T-helper 2 cell (primary cell): ENCODE results near the gene ZKSCAN1.
"Not testable (repeated sequence)": the region's sequence is repeated elsewhere in the genome, so short reads cannot be mapped to it uniquely, and the experiment has no call there.

Experiments
- DNase-seq, 5 experiments: peaks; one replicate each; pipeline versions ENCODE4 v3.0.0 to v3.0.0-alpha.2; 2012 to 2022

ZKSCAN1 gene

DNA sequence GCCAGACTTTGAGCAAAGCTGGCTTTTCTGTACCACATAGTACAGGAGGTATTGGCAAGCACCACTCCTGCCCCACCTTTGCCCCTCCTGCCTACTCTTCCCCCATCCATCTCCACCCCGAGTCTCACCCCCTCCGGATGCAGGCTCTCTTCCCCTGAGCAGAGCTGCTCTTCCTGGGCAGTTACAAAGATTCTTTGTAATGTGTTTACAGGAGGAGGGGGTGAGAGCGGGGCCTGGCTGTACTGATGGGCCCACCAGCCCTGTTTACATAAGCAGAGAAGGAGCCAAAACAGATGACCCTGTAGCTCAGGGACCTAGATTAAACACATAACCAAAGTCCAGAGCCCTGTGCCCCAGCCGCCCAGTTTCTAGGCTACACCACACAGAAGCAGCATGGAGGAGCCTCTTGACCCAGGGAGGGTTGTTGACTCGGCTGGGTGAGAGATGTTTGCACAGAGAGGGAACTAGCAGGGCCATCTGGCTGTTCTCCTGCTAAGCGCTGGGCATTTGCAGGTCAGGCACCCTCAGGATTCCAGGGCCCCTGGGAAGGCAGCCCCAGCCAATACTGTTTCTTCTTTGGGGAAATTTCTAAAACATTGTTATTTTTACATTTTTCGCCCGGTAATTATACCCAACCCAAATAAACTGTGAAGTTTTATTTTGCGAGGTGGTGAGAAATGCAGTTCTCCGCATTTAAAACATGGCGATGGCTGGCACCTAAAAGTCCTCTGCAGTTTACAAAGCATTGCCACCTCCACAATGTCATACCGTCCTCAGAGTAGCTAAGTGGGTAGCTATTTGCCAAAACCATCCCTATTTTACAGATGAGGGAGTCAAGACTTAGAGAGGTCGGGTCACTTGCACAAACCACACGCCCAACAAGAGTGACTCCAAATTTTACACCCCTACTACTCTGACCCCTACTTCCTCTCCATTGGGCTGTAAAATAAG lies 11.4 kb upstream of the ZKSCAN1 start:
- DNase-seq = no peak

DNA sequence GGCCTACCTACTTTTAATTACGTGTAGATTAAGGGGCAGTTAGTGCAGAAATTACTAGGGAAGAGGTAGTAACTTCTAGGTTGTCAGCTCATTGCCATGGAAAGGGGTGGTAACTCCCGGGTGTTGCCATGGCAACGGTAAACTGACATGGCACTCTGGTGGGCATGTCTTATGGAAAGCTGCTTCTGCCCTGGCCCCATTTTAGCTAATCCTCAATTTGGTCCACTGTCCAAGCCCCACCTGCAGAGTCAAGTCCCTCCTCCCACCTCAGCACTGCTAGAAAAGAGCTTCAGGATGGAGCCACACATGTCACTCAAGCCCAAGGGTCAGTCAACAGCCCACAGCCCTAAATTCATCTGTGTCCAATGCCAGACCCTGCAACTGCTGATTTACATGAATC lies 7.5 kb upstream of the ZKSCAN1 start:
- no peak for DNase-seq

DNA sequence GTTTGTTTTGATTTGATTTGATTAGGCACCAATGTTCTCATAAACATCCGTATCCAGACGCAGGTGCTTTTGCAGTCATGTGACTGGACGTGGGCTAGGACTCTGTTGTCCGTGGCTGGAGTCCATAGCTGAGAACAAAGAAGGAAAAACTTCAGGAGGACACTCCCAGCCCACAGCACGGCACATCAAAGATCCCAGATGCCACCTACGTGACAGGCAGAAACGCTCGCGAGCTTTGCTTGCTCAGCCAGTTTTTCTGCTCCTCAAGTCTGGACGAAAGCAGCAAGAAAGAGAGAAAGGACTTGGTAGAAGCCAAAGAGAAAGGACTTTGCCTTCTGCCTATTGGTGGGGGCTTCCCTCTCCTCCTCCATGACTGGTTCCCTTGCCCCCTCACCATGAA lies 6.9 kb upstream of the ZKSCAN1 start:
- DNase-seq = no peak

DNA sequence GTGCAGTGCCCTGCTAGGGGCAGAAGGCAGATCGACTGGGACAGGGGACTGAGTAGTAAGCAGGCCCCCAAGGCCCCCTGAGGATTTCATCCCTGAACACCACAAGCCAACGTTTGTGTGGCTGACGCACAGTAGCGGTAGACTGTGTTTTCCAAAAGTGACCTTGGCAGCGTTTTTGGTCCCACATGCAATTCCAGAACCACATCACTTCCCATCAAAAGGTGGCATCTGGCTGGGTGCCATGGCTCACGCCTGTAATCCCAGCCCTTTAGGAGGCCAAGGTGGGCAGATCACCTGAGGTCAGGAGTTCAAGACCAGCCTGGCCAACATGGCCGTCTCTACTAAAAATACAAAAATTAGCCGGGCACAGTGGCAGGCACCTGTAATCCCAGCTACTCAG lies 5.4 kb upstream of the ZKSCAN1 start:
- DNase-seq = not testable (repeated sequence)

DNA sequence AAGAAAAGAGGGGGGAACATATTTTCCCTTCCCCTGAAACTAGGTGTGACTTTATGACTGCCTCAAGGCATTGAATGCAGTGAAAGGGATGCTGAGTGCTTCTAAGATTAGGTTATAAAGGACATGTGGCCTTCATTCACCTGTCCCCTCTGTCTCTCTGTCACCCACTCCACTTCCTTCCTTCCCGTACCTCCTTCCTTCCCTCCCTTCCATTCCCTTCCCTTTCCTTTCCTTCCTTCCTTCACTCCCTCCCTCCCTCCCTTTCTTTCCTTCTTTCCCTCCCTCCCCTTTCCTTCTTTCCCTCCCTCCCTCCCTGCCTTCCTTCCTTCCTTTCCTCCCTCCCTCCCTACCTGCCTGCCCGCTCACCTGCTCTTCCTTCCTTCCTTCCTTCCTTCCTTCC lies 4.5 kb upstream of the ZKSCAN1 start:
- no peak for DNase-seq

DNA sequence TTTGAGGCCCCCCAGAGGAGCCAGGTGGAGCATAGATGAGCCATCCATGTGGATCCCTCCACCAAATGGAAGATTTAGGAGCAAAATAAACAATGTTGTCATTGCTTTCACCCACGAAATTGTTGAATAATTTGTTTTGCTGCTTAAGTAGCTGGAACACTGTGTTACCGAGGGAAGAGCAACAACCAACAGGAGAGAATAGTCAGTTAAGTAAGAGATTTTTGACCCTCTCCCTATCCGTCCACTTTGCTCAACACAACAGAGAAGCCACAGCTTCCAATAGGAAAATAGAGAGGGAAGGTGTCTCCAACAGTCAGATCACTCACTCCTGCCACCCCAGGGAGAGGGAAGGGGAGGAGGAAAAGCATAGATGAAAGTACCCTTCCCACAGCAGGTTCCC lies 3.9 kb upstream of the ZKSCAN1 start:
- no peak for DNase-seq

DNA sequence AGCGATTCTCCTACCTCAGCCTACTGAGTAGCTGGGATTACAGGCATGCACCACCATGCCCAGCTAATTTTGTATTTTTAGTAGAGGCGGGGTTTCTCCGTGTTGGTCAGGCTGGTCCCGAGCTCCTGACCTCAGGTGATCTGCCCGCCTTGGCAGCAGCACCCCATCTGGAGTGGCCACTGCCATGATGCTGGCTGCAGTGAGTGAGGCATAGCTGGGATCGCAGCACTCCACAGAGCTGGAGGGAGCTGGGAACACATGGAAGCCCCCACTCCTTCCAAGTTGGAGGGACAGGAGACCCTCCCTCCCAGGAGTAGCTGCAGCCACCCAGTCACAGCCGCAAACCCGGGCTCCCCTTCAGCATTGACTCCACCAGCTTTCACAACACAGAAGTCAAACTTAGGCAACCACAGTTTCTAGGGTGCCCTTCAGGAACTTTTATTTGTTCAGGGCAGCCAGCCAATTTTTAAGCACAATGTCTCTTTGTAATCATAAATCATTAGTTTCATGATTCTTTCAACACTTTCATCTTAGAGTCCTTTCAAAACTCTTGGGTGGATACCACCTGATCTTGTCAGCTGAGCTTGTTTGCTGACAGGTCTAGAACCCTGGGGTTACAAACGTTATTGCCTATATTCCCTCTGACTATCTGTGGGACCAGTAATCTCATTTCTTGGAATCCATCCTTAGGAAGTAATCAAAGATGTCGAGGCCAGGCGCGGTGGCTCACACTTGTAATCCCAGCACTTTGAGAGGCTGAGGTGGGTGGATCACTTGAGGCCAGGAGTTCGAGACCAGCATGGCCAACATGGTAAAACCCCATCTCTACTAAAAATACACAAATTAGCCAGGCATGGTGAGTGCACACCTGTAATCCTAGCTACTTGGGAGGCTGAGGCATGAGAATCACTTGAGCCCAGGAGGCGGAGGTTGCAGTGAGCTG lies 2.7 kb upstream of the ZKSCAN1 start:
- DNase-seq = not testable (repeated sequence)

DNA sequence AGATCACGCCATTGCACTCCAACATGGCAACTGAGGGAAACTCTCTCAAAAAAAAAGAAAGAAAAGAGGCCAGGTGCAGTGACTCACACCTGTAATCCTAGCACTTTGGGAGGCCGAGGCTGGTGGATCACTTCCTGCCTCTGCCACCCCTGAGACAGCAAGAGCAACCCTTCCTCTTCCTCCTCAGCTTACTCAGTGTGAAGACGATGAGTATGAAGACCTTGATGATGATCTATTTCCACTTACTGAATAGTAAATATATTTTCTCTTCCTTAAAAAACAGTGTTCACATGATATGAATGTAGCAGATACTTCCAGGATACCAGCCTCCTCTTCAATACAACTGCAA lies 2.1 kb upstream of the ZKSCAN1 start:
- DNase-seq = no peak

DNA sequence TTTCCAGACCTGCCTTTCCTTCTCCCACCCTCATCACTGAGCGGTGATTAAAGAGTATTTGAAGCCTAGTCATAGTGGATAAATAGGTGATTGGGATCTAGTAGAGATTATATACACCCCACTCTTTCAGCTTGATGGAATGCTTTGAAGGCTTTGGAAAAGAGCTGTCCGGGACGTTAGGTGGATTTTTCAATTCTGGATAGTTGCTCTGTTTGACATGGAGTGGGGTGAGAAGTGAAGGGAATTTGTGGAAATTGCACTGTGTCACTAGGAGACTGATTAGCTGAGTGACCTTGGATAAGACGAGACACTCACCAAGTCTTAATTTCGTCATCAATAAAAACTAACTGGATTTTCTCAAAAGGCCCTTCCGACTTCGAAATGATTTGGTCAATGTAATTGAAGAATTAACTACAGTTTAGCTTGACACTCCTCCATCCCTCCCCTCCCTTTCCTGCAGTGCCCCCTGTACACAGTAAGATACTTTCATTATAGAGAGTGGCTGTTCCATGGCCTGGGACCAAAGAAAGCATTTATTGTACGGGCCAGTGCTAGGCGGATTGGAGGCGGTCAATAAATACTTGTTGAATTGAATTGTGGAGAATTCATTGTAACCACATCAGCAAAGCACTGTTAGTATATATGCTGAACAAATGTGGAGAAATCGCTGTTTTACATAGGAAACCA lies 962 bp downstream of the ZKSCAN1 start:
- no peak for DNase-seq

DNA sequence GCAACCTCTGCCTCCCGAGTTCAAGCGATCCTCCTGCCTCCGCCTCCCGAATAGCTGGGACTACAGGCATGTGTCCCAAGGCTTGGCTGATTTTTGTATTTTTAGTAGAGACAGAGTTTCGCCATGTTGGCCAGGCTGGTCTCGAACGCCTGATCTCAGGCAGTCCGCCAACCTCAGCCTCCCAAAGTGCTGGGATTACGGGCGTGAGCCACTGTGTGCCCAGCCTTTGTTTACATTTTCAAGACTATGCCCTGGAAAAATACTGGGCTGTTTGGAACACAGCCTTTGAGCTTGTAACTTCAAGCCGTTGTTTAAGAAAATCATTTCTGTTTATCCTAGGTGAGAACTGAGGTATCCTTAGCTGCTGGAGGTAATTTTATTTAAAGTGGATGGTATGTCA lies 1.9 kb downstream of the ZKSCAN1 start:
- DNase-seq = no peak

DNA sequence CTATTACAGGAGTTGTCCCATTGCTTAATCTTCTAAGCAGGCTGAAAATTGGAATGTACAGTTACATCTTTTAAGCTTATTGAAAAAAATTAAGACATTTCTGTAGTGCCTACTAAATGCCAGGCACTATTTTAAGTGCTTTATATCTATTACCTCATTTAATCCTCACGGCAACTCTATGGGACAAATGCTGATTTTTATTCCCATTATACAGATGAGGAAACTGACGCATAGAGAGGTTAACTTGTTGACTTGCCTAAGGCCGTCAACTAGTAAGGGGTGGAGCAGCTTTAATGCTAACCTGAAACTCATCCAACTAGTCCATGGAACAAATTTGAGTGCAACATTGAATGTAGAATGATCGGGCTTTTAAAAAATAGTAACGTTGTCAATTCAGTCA lies 2.5 kb downstream of the ZKSCAN1 start:
- no peak for DNase-seq

DNA sequence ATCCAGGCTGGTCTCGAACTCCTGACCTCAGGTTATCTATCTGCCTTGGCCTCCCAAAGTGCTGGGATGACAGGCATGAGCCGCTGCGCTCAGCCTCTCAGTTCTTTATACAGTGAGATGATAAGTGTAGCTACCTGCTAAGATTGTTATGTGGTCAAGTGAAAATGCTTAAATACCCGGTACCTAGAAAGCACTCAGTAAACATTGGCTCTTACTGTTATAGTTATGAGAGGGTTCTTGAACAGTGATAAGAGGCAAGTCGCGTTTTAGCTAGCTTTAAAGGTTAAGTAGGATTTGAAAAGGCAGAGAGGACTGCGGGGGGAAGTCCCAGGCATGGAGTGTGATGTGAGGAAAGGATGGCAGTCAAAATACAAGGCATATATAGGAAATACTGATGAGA lies 4.5 kb downstream of the ZKSCAN1 start:
- DNase-seq = no peak

DNA sequence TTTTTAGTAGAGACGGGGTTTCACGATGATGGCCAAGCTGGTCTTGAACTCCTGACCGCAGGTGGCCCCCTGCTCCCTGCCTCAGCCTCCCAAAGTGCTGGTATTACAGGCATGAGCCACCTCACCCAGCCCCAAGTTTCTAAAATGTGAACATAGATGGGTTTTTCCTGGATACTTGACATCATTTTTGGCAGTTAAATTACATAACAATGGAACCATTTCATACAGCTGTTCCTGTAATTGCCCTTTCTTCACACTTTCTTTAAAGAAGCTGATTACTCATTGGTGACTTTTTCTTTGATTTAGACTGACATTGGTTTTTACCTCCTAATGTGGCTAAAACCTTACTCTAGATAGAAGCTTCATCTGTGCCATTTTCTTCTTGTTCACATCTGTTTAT lies 5.9 kb downstream of the ZKSCAN1 start:
- DNase-seq = no peak

DNA sequence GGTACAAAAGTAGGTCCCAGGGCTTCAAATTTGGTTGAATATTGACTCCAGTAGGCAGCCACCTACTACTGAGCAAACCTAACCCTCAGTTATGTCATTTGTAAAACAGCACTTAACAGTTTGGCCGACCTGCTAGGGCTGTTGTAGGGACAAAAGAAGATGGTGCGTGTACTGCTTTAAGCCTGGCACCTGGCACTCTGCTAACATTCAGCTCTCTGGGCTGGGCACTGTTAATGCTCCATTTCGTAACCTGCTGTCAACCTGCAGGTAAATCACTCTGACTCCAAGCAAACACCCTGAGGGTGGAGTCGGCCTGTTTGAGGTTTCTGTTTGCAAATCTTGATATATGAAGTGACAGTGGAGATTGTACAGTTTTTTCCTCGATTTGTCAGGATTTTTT lies 7.2 kb downstream of the ZKSCAN1 start:
- no peak for DNase-seq

DNA sequence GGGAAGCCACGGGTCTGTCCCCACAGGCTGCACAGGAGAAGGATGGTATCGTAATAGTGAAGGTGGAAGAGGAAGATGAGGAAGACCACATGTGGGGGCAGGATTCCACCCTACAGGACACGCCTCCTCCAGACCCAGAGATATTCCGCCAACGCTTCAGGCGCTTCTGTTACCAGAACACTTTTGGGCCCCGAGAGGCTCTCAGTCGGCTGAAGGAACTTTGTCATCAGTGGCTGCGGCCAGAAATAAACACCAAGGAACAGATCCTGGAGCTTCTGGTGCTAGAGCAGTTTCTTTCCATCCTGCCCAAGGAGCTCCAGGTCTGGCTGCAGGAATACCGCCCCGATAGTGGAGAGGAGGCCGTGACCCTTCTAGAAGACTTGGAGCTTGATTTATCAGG lies 8.1 kb downstream of the ZKSCAN1 start:
- no peak for DNase-seq

DNA sequence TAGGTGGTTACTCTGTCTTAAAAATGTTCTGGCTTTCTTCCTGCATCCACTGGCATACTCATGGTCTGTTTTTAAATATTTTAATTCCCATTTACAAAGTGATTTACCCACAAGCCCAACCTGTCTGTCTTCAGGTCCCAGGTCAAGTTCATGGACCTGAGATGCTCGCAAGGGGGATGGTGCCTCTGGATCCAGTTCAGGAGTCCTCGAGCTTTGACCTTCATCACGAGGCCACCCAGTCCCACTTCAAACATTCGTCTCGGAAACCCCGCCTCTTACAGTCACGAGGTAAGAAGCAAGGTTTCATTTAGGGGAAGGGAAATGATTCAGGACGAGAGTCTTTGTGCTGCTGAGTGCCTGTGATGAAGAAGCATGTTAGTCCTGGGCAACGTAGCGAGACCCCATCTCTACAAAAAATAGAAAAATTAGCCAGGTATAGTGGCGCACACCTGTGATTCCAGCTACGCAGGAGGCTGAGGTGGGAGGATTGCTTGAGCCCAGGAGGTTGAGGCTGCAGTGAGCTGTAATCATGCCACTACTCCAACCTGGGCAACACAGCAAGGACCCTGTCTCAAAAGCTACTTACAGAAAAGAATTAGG lies 8.7 kb downstream of the ZKSCAN1 start:
- DNase-seq = no peak

DNA sequence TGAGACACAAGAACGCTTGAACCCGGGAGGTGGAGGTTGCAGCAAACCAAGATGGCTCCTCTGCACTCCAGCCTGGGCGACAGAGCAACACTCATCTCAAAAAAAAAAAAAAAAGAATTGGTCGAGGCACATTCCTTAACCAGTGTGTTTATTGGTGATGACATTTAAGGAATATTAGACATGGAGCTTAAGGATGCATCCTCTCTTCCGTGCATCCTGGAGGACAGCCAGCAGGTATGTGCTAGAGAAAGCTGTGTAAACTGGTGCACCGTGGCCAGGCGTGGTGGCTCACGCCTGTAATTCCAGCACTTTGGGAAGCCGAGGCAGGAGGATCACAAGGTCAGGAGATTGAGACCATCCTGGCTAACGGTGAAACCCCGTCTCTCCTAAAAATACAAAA lies 11.8 kb downstream of the ZKSCAN1 start:
- no peak for DNase-seq

DNA sequence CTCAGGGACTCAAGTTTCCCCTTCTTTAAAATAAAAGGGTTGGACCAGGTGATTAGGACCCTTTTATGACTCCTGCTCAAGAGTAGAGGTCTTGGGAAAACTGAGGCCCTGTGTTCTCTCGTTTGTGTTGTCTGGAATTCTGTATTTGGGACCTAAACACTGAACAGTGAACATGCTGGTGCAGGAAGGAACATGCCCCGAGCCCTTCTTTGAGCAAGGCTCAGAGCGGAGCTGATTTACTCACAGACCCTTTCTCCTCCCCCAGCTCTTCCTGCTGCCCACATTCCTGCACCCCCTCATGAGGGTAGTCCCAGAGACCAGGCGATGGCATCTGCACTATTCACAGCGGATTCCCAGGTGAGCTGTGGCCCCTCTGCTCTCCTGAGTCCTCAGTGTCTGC lies 14.2 kb downstream of the ZKSCAN1 start:
- no peak for DNase-seq

DNA sequence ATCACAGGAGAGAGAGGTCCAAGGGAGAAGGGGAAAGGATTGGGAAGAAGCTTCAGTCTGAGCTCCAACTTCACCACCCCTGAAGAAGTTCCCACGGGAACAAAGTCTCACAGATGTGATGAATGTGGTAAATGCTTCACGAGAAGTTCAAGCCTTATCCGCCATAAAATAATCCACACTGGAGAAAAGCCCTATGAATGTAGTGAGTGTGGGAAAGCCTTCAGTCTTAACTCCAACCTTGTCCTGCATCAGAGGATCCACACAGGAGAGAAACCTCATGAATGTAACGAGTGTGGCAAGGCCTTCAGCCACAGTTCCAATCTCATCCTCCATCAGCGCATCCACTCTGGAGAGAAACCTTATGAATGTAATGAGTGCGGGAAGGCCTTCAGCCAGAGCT lies 18.1 kb downstream of the ZKSCAN1 start:
- DNase-seq = no peak

DNA sequence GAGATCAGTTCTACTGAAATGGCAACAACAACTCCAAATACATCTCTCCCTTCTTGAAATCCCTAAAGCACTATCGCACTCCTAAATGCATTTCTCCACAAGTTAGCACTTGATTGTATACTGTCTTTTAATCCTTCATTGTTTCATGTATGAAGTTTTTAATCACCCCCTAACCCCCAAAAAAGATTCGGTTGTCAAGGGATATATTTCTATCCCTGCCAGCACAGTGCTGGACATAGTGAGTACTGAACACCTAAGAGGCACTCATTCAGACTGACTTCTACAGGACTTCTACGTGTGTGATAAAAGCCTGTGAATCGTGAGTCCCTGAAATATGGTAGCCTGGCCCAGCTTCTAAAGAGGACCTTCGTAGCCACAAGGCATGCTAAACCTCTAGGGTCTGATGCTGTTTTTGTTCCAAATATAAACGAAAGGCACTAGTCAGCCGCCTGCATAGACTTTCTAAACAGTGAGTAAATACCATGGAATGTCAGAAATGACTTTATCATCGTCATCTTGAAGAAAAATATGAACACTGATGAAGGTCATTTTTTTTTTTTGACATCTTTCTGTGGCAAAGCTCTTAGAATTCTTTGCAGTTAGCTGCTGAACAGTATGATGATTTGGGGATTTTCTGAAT lies 19.6 kb downstream of the ZKSCAN1 start:
- no peak for DNase-seq

DNA sequence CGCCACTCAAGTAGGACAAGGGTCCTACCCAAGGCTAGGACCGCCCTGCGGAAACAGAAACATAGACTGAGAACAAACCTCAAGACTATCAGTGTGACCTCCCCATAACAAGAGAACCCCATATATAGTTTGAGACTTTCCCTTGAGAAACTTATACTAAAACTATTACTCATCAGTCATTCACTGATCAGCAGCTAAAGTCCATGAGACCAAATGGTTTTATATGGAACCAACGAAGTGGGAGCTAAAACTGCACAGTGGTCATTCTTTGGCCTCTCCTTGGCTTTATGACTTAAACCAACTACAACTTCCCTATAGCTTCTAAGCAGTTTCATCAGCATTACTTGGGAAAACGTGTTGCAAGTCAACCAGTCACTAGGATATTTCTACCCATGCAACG lies 20.5 kb downstream of the ZKSCAN1 start:
- no peak for DNase-seq

DNA sequence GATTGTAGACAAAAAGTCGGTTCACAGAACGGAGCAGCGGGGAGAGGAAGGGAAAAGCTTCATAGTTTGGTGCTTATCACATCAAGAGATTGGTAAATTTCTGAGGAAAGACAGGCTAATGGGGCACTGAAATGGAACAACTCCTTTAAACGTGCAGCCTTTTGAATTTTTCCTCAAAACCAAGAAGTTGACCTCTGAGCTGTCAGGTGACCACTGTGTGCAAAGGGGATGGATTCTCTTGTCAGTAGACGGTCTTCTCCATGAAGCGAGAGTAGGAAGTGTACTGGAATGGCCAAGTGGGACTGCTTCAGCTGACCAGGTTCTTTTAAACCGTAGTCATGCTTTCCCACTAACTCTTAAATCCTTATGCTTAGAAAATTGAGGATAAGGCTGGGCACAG lies 22.9 kb downstream of the ZKSCAN1 start:
- no peak for DNase-seq
